Measurements from ENCODE around the gene HIP1R.
"Not testable (repeated sequence)": the region's sequence is repeated elsewhere in the genome, so short reads cannot be mapped to it uniquely, and the experiment has no call there.

HIP1R gene

DNA sequence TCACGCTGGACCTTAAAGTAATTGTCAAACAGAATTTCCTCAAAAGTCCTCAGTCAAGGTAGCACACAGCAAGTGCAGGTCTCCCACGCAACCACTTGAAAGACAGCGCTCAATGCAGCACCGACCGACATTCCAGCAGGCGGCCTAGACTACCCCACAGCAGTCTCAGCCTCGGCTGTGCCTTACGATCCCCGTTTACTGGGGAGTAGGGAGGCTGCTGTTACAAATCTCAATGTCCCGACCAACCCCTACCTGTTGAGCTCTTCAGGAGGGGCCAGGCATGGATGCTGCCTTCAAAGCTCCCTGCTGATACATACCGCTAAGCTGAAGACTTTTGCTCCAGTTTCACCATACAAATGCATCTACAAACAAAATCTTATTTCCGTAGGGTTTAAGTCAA is 38.8 kb downstream of the HIP1R start:
- no peak for DNase-seq (ENCODE audit: low spot score)
- no peak for FAIRE-seq

DNA sequence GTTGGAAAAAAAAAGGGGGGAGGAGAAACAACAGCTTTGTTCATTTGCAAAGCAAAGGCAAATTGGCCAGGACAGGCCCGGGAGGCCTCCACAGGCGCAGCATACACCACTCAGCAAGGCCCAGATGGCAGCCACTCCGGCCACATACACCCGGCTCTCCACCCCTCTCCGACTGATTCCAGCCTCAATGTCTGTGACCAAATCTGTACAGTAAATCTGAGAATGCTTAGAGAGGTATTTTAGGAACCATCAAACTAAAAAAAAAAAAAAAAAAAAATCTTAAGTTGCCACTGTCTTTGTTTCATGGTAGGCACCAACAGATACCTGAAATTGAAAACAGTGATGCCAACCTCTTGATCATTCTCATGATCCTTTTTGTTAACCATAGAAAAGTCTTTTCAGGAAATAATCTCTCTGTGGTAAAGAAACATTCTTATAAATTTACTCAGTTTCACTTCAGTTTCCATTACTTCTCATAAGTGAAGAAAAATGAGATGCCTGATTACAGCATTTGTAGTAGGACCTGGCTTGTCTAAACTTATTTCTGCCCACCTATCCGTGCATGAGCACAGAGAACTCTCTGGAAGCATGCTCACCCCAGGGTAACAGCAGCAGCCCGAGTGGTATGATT is 40.4 kb downstream of the HIP1R start:
- FAIRE-seq = no peak
- no peak for DNase-seq (ENCODE audit: low spot score)

DNA sequence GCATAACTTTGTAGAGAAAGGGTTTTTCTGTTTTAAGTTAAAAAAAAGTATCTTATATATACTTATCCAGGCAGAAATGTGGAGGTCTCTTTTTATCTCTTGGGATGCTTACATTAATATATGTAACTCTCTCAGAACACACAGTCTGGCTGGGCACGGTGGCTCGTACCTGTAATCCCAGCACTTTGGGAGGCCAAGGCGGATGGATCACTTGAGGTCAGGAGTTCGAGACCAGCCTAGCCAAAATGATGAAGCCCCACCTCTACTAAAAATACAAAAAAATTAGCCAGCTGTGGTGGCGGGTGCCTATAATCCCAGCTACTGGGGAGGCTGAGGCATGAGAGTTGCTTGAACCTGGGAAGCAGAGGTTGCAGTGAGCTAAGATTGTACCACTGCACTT is 41.0 kb downstream of the HIP1R start:
- FAIRE-seq; DNase-seq (ENCODE audit: low spot score): not testable (repeated sequence)

DNA sequence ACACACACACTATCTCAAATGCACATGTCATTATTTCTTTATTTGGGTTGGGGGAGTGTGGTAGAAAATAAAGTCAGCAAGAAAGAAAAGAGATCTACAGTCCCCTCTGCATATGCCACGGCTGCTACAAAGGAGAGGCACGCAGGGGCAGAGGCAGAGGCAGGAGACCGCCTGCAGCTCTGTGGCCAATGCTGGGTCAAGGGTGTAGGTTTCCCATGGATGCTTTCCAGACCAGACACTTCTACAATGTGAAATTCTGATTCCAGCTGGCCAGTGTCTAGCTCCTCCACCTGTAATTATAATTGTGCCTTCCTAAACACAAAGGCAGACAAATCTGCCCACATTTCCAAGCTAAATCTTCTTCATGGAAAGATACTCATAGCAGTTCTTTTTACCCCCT is 41.5 kb downstream of the HIP1R start:
- DNase-seq (ENCODE audit: low spot score) (no peak), FAIRE-seq (no peak)

DNA sequence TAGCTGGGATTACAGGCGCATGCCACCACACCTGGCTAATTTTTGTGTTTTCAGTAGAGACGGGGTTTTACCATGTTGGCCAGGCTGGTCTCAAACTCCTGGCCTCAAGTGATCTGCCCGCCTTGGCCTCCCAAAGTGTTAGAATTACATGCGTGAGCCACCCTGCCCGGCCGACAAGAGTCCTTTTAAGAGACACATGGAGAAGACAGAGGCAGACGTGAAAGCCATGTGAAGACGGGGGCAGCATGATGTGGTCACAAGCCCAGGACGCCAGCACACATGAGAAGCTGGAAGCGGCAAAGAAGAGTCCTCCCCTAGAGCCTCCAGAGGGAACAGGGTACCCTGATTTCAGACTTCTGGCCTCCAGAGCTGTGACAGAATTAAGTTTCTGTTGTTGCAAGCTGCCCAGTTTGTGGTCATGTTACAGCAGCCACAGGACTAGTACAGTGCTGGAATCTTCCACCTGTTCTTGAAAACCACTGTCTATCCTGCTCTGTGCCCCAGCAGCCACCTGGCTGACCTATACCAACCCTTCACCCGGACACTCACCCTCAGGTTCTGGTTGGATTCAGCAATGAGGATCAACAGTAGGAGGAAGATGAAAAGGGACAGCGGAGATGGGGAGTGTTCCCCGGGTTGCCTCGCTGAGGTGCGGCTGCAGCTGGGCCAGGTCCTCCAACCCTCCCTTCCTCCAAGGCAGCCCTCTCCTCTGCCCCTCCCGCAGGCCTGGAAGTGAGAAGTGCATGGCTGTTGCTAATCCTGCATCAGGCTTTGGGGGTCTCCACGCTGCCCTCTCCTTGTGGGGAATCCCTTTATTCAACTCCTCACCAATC is 43.7 kb downstream of the HIP1R start:
- DNase-seq (ENCODE audit: low spot score) (no peak), FAIRE-seq (no peak)

DNA sequence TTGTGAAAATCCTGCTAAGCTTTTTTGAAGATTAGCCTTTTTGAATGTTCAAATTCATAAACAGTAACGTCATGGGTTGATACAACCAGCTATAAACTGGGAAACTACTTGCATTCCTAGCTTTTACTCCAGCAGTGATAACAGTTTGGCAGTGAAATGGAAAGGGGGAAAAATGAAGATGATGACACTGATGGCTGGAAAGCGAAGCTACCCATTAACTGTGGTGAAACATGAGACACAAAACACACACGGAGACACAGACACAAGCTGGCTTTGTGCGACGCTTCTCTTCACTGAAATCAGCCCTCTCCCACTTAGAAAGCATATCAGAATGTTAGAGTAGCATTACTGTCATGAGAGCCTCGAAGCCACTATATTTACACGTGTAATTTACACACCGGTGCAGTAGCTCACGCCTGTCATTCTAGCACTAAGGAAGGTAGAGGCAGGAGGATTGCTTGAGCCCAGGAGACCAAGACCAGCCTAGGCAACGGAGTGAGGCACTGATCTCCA is 45.0 kb downstream of the HIP1R start:
- DNase-seq (ENCODE audit: low spot score) (no peak), FAIRE-seq (no peak)

DNA sequence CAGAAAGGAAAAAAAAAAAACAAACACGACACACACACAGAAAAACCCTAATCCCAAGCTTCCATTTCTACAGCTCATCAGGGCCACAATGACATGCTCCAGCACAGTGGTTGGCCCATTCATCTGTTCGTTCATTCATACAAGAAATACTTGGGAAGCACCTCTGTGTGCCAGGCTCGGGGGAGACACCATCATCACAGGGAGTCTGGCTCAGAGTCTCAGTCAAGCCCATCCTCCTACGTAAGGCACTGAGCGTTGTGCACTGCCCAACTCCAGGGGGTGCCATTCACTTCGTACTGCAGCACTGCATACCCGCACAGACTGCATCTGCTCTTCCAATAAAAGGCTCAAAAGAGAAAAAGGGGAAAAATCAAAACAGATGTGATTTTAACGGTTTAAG is 45.4 kb downstream of the HIP1R start:
- peak; percentile 15 for DNase-seq (ENCODE audit: low spot score)

DNA sequence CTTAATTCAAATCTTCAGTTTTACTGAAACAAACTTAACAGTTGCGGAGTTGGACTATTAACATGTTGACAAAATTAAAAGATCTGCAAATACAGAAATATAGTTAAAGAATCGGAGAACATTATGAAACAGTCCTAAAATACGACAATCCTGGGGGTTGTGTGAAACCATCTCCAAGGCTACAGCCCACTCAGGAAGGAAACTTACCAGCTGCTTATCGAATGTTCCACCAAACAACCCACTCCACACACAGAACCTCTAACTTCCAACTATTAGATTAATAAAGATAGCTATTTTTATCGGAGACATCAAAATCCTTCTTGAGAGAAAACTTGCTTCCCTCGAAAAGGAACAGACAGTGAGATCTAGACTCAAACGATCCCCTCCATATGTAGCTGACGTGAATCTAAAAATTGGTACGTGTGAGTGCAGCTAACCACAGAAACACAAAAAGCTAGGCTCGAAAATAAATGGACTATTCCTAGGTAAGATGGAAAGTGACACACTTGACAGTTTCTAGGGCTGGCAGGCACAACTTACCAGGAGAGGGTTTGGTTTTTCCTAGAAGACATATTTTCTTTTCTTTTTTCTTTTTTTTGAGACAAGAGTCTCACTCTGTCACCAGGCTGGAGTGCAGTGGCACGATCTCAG is 47.8 kb downstream of the HIP1R start:
- no peak for DNase-seq (ENCODE audit: low spot score)
- FAIRE-seq = no peak

More for the DNA sequence above, 45.4 kb downstream of the HIP1R start:
- no peak for FAIRE-seq

DNA sequence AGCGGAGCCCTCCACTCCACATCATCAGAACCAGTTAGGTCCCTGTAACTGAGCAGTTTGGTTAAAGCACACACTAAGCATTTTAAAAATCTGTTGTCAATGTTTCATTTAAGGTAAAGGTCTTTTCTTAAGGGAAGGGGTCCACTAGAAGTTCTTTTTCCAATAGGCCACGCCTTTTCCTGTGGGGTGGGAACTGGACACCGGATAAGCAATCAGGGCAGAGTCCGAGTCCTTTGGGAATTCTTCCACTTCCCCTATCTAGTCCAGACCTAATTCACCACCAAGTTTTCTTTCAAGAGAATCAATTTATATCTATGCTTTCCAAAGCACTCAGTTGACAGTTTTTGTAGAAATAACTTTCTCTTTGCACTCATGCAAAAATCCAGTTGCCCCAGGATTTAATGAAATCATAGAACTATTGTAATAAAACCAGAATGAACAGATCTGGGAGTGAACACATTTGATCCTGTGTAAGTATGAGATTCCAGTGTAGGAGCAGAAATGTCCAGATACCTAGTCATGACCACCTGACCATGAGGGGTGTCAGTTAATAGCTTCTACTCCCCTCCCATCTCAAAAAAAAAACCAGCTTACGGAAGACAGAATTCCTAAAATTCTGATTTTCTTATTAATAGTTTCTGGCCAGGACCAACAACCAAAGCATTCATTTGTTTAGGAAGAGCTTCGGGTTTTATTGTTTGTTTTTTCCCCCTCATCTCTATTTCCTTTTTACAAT is 49.0 kb downstream of the HIP1R start:
- DNase-seq (ENCODE audit: low spot score) (no peak), FAIRE-seq (no peak)

DNA sequence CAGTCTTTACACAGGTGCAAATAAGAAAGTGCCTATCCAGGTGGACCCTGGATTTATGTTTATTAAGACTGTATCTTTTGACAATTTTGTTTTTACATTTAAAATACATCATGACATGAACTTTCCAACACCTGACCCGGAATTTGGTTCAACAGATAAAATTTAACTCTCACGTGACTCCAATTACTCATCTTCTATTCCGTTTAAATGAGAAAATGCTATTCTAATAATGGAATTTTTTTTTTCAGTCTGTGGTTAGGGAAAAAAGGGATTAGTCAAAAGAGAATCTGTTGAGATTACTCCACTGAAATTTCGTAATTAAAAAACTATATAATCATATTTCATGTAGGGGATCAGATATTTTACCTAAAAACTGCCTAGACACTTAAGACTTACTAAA is 49.6 kb downstream of the HIP1R start:
- FAIRE-seq = no peak

DNA sequence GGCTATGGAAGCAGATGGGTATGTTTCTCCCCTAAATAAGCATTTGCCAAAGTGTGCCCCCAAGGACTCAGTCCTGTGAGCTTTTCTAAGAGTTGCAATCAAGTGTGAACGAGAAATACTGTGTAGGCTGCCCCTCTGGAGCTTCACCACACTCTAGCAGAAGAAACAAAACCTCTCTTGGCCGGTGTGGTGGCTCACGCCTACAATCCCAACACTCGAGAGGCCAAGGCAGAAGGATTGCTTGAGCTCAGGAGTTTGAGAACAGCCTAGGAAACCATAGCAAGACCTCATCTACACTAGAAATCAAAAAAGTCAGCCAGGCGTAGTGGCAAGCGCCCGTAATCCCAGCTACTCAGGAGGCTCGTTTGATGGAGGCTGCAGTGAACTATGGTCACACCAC is 50.9 kb downstream of the HIP1R start:
- DNase-seq (ENCODE audit: low spot score) (no peak), FAIRE-seq (no peak)

More for the DNA sequence above, 49.6 kb downstream of the HIP1R start:
- DNase-seq (ENCODE audit: low spot score) = no peak

DNA sequence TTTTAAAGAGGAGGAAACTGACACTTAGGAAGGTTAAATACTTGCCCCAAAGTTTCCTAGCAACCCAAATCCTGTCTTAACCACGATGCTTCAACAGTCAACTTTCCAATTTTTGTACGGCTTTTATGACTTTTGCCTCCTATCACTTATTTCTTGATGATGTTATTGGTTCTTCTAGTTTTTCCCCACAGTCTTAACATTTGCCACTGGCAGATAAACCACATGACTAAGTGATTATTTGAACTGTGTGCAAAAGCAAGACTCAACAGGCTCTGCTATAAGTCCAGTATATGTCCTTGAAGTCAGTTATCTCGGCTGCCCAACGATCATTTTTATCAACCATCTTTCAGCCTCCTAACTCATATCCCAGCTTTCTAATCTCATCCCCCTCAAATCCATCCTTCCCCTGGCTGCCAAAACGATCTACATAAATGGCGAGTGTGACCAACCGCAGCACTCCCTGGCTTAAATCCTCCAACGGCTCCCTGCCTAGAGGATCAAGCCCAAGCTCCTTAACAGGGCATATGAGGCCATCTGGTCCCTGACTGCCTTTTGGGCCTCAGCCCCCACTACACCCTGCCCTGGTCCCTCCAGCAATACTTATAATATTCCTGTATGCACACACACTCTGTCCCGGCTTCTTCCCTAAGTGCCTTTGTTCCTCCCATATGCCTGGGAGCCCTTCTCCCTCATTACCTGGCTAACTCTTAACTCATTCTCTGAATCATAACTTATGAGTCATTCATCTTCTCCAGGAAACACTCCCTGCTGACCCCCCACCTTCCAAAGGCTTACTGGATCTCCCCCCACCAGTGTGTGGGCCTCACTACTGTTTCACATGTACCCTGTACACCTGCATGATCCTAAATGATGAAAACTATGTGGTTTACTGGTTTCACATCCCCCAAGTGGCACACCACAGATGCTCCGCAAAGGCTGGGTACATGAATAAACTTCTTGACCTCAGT is 51.9 kb downstream of the HIP1R start:
- FAIRE-seq (no peak), DNase-seq (ENCODE audit: low spot score) (peak; percentile 82)

DNA sequence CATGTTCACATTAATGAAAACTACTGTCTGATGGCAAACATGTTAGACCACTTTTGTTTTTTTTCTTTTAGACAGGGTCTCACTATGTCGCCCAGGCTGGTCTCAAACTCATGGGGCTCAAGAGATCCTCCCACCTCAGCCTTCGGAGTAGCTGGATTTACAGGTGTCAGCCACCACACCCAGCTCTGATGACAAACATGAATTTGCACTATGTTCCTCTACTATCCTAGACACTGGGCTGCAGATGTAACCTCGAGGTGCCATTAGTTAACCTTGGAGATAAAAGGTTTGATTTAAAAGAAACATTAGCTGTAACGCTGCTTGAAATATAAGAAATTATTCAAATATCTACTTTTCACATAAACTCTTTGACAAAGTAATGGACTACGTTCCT is 52.6 kb downstream of the HIP1R start:
- DNase-seq (ENCODE audit: low spot score) (no peak), FAIRE-seq (no peak)

DNA sequence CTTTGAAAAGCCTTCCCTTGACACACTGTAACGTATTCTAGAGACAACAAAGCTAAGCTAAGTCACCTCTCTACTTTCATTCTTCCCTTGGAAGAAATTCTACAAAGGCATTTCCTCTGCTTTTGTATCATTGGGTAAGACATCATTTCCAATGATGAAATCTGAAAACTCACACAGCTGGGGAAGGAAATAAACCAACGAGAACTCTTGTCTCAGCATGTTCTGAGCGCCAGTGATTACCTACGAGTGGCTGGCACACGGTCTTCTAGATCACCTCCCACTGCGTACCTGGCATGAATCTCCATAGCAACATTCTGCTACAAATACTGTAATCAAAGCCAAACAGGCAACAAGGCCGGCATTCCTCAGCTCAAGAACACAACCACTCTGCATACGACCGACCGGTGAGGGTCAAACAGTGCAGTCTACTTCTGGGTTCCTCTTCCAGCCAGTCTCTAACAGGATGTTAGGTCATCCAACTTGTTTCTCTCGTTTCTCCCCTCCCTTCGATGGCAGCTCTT is 53.0 kb downstream of the HIP1R start:
- no peak for FAIRE-seq
- DNase-seq (ENCODE audit: low spot score) = peak; percentile 34

DNA sequence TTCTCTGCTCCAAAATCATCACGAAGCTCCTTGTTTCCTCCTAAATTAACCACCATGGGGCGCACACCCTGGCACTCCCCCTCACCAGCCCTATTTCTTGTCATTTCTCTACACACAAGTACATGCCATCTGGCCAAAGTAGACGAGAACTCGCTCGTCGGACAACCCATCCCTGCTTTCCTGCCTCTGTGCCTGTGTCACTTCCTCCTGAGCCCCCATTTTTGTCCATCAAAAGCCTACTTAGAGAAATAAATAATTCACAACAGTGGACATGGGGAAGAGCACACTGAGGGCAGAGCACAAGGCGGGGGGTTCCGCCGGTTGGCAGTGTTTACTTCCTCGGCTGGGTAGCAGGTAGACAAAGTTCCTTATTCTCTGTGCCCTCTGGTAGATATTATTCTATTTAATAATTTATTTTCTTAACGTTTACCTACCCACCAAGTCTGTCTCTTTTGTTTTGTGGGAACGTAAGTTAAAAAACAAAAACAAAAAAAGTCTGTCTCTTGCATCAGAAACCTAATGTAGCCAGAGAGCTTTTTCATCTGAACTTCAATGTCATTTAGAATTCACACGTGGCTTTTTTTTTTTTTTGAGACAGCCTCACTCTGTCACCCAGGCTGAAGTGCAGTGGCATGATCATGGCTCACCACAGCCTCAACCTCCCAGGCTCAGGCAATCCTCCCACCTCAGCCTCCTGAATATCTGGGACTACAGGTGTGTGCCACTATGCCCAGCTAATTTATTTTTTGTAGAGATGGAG is 54.7 kb downstream of the HIP1R start:
- no peak for FAIRE-seq
- no peak for DNase-seq (ENCODE audit: low spot score)

DNA sequence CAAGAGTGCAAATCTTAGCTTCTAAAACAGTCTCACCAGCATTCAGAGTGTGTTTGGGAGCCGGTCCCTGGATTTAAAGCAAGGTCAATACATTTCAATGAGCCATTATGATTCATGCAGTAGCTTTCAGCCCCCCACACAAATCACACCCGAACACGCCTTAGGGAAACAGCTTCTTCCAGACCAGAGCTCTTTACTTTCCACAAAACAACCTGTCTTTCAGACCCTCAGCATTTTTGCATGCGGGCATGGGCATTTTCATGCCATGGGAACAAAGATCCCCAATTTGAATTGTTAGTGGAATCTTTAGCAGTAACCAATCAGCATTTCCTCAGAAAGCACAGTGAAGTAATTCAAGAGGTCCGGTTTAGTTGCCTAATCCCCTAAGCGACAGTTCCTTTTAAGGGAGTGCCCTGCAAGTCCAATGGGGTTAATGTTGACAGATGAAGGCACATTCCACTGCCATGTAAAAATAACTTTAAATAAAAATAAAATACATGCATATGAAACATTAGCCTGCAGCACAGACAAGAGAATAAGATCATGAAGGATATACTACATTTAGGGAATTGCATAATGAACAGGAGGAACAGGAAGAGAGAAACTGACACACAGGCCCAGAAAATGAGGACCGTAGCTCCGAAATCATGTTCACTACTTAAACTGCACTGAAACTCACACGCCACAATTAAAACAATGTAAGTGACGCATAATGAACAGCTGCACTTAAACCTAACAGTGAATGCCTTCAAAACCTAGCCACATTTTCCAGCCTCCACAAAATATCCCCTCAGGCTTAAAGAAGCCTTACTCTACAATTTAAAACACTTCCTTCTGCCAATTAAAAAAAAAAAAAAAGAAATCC is 56.6 kb downstream of the HIP1R start:
- FAIRE-seq (no peak), DNase-seq (ENCODE audit: low spot score) (no peak)

DNA sequence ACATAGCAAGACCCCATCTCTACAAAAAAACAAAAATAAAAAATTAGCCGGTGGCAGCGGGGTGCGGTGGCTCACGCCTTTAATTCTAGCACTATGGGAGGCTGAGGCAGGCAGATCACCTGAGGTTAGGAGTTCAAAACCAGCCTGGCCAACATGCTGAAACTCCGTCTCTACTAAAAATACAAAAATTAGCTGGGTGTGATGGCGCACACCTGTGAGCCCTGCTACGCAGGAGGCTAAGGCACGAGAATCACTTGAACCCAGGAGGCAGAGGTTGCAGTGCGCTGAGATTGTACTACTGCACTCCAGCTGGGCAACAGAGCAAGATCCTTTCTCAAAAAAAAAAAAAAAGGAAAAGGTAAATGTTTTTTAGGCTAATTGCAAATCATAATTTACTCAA is 57.5 kb downstream of the HIP1R start:
- FAIRE-seq; DNase-seq (ENCODE audit: low spot score): not testable (repeated sequence)

Data from urothelium cell line (cell line).